NCI-H748 (cell line): Measurements from ENCODE around the gene DKK2.
"Not testable (repeated sequence)": the region's sequence is repeated elsewhere in the genome, so short reads cannot be mapped to it uniquely, and the experiment has no call there.

Experiments
- DNase-seq: peaks from one replicate; lab custom pipeline; 2025; ENCODE audit not compliant: unreplicated experiment; lab: John Stamatoyannopoulos, UW

Gene DKK2

DNA sequence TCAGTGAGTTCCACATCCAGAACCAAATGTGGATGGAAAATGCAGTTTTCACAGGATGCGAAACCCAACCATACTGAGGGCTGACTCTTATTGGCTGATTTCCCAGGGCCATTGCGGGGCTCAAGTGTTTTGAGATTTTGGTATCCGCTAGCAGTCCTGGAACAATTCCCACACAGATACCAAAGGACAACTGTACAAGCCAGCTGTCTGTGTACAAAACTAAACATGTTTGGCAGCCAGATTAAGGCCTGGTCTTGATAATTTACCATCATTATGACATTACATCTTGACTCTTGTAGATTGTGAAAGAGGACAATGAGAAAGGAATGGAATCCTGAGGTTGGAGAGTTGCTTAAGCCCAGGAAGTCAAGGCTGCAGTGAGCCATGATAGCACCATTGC lies 121.9 kb downstream of the DKK2 start:
- no peak for DNase-seq

DNA sequence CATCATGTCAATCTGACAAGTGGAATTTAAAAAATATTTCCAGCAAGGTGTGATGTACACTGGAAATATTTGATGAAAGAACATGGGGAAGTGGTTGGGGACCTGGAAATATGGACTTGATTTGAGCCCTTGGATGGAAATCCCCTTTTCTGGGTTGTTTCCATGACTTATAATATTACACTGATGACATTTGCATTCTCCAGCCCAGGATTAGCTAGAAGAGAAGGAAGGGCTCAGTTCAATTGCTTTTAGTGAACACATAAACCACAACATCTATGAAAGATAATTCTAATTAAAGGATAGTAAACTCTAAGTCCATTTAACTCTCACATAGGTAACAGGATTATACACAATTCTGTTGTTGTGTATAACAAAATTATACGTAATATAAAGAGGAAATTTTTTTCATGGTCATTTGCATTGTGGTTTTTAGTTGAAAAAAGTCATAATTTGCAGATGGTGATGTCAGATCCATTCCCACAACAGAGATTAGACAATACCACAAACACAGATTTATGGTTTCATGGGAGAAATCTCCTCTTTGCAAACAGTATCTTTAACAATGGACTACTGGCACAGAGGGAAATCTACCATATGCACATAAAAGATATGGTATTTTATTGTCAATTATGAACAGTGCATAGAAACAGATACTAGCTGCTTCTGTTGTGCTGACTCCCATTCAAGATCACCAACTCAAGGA lies 126.5 kb downstream of the DKK2 start:
- DNase-seq = no peak

DNA sequence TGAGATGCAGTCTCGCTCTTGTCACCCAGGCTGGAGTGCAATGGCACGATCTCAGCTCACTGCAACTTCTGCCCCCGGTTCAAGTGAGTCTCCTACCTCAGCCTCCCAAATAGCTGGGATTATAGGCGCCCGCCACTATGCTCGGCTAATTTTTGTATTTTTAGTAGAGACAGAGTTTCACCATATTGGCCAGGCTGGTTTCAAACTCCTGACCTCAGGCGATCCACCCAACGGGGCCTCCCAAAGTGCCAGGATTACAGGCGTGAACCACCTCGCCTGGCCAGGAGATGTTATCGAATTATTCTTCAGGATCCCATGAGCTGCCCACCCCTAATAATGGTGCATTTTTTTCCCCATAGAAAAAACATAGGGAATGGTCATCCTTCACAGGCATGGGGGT lies 128.1 kb downstream of the DKK2 start:
- not testable (repeated sequence) for DNase-seq

DNA sequence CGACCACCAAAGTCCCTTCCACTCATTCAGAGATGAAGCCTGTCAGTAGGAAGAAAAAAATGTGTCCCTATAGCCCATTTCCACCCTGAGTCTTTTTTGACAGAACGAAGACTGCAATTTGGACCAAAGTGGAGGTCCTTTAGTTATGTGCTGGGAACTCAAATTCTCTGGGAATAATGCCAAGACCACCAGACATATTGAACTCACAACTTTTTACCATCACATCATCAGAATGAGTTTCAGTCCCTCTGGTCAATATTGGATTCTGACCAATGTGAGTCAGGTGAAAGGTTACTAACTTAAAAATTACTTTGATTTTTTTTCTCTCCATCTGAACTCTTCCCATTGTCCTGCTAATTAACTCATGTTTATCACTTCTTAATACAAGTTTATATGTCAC lies 128.9 kb downstream of the DKK2 start:
- no peak for DNase-seq

DNA sequence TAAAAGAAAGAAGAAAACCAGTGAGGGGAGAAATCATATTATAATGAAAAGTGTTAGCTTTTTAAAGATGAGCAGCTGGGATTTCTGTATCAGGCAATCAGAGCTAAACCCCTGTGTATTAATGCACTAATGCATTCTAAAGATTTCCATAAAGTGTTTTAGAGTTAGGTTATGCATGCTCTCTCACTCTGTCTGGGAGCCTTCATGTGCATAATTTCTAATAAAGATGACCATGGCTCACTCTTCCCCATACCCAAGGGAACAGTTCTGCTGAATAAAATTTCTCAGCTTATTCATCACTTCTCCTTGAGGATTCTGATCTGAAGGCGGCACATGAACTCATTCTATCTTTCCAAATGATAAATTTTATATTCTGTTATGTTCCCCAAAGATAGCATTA lies 129.4 kb downstream of the DKK2 start:
- no peak for DNase-seq

DNA sequence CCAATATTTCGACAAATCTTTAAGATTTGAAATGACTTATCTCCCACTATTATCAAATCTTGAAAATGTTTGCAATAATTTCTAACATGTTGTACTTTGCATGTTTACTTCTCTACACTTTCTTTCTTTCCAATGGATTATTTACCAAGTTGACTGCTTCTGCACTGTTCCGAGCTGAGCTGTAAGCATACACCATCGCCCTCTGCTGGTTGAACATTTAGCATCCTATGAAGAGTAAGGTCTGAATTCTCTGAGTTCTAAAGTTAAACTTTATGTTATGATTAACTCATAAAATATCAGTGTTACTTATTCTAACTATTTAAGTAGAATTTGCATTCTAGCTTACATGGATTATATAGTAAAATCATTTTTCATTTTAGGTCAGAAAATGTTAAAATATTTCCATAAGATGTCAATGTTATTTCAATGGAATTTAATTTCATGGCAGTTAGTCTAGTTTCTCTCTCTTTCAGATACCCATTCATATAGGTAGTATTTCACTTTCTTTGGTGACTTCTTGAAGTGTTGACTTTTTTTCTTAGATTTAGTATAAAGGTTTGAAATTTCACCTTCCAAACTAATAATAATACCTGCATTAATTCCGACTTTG lies 137.4 kb downstream of the DKK2 start:
- DNase-seq = peak; percentile 51

DNA sequence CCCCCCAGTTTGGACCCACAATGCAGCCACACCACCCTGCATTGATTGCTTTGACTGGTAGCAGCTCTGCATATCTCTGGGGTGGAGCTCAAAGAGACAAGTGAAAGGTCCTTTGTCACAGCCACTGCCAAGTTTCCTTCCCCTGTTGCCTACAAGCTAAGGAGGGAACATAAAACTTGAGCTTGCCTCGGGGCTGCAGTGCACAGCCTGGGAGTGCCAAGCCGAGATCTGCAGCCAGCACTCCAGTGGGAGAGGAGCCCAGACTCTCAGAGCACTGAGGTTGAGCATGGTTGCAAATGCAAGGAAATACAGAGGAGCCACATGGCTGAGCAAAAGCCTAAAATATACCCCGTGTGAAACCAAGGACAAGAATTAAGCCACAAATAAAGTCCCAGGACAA lies 142.2 kb downstream of the DKK2 start:
- DNase-seq = no peak

DNA sequence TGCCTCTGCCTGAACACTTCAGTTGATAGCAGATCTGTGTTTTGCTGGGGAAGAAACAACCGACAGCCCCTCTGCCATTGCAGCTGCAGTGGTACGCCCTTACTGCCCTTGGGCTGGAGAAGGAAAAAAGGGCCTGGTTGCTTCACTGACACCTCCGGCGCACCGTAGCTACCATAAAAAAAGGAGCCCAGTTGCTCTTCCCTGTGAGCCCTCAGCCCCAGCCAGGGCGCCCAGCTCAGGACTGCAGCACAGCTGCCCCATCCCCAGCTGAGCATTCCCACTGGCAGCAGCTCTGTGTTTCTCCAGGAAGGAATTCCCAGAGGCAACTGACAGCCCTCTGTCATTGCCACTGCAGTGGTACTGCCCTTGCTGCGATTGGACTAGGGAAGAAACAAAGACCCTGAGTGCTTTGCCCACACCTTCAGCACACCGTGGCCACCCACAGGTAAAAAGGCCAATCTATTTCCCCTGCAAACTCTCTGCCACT lies 142.7 kb downstream of the DKK2 start:
- no peak for DNase-seq

DNA sequence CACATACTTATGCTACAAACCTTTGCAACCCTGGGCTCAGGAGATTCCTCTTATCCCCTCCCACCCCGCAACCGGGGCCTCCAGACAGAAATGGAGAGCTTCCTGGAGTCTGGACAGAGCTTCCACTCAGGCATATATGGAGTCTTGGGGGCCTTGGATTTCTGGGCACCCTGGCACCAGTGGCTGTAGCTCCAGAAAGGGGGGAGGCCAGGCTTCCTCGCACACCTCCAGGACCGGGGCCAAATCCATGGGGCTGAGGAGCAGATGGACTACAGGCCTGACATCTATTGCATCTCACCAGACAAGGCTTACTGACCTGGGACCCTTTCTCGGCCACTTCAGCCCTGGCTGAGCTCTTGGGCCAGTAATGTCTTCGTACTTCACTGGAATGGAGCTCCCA lies 143.3 kb downstream of the DKK2 start:
- no peak for DNase-seq

DNA sequence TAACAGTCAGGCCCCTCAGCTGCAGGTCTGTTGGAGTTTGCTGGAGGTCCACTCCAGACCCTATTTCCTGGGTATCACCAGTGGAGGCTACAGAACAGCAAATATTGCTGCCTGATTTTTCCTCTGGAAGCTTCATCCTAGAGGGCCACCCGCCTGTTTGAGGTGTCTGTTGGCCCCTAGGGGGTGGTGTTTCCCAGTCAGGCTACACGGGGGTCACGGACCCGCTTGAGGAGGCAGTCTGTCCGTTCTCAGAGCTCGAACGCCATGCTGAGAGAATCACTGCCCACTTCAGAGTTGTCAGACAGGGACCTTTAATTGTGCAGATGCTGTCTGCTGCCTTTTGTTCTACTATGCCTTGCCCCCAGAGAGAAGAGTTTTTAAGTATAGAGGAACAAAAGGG lies 160.8 kb downstream of the DKK2 start:
- no peak for DNase-seq
